CD4-positive, CD25-positive, alpha-beta regulatory T cell (primary cell): ENCODE data around the gene C2CD3. TPM values are rescaled to one million over a fixed set of nuclear protein-coding genes. Genes with fewer than 3 reads are reported as not detected.
A peak's percentile ranks its signal among the peaks of the same experiment; 100 is the strongest.
"Not testable (repeated sequence)": the region's sequence is repeated elsewhere in the genome, so short reads cannot be mapped to it uniquely, and the experiment has no call there.

ENCODE experiments used
- ATAC-seq, 2 donors: fragments of 150-1000 bp; cut with Tn5 transposase; one replicate each; pipeline ENCODE4 v1.10.0; 2021; ENCODE audit warnings: low read depth in 2 of 2, moderate number of reproducible peaks in 2 of 2, moderate library complexity in 1 of 2
- DNase-seq, 3 donors: peaks; one replicate each; pipeline versions ENCODE4 v3.0.0 to v3.0.0-alpha.2; 2012 to 2022; ENCODE audit warnings: mixed read lengths in 1 of 3
- H3K27ac ChIP-seq: one replicate; pipeline ENCODE4 v1.7.0; 2013; ENCODE audit warnings: mild to moderate bottlenecking, low read length; ENCODE audit not compliant: insufficient read depth, poor library complexity, severe bottlenecking
- H3K27me3 ChIP-seq: one replicate; pipeline ENCODE4 v1.7.0; 2013; ENCODE audit warnings: low read length; ENCODE audit not compliant: control insufficient read depth, insufficient read depth
- H3K36me3 ChIP-seq: one replicate; pipeline ENCODE4 v1.7.0; 2013; ENCODE audit warnings: mild to moderate bottlenecking, low read length, moderate library complexity; ENCODE audit not compliant: control insufficient read depth, insufficient read depth
- H3K4me1 ChIP-seq: 2 replicates; pipeline ENCODE4 v1.7.0; 2013; ENCODE audit warnings: mild to moderate bottlenecking, low read length; ENCODE audit not compliant: insufficient read depth, control insufficient read depth, poor library complexity, severe bottlenecking
- H3K4me3 ChIP-seq: one replicate; pipeline ENCODE4 v1.7.0; 2013; ENCODE audit warnings: low read depth, mild to moderate bottlenecking, low read length, moderate library complexity
- H3K9me3 ChIP-seq, 2 experiments: 1 replicate in 1 of 2; 2 replicates in 1 of 2; pipeline ENCODE4 v1.7.0; 2013; ENCODE audit warnings: low read length in 2 of 2, mild to moderate bottlenecking in 1 of 2, moderate library complexity in 1 of 2; ENCODE audit not compliant: control insufficient read depth in 2 of 2
- H3K27ac Mint-ChIP-seq, 3 donors: one replicate each; pipeline ENCODE4 v1.8.0; 2020 to 2022; ENCODE audit warnings: mild to moderate bottlenecking in 3 of 3, mixed read lengths in 3 of 3, moderate library complexity in 2 of 3
- H3K27me3 Mint-ChIP-seq: one replicate; pipeline ENCODE4 v1.8.0; 2022; ENCODE audit warnings: mild to moderate bottlenecking, mixed read lengths
- H3K36me3 Mint-ChIP-seq: one replicate; pipeline ENCODE4 v1.8.0; 2020; ENCODE audit warnings: mixed read lengths
- H3K4me1 Mint-ChIP-seq, 4 donors: one replicate each; pipeline ENCODE4 v1.8.0; 2020 to 2022; ENCODE audit warnings: mixed read lengths in 4 of 4, mild to moderate bottlenecking in 1 of 4
- H3K4me3 Mint-ChIP-seq, 4 donors: one replicate each; pipeline ENCODE4 v1.8.0; 2020 to 2022; ENCODE audit warnings: mild to moderate bottlenecking in 4 of 4, mixed read lengths in 4 of 4, moderate library complexity in 3 of 4
- H3K9me3 Mint-ChIP-seq, 7 donors: one replicate each; pipeline ENCODE4 v1.8.0; 2020 to 2022; ENCODE audit warnings: mixed read lengths in 7 of 7, mild to moderate bottlenecking in 3 of 7, moderate library complexity in 2 of 7
- polyA plus RNA-seq, 4 donors: library from polyadenylated mRNA; unstranded; fragments of 300-500 nt; fragmentation: Illumina TruSeq; gene quantifications; one replicate each; pipeline ENCODE4 v1.2.3, GENCODE V29; 2021
- total RNA-seq: library from RNA; stranded (reverse); gene quantifications from one replicate; pipeline ENCODE4 v1.2.3, GENCODE V29; 2022

C2CD3 gene
- total and polyA plus RNA-seq, 5 donors from 2014 or later: 7.2 to 46.4 (median 9.3) TPM

DNA sequence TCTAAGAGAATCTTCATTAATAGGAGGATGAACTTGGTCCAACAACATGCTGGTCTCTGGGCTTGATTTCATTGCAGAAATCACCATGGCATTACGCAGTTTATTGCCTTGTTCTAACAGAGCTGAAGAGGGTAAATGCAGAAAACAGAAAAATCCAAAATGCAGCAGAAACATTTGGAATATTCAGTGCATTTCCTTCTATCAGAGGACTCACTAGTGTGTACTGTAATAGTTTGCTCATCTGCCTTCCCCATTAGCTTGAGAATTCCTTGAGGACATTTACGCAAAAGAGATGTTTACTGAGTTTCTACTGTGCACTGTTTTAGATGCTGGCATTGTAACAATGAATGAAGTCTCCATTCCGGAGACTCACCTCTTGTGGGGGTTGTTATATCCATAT, 37.4 kb downstream of the C2CD3 start:
- Histone ChIP-seq H3K27me3 (no peaks in the 10 kb centered on the region), H3K27ac (no peak overlapping the region), H3K36me3 (peaks cover 35% of the 10 kb centered on the region), H3K4me1 (no peaks in the 10 kb centered on the region), H3K4me3 (no peak overlapping the region), H3K9me3 (no peaks in the 10 kb centered on the region)
- Mint-ChIP-seq H3K27ac (no peak overlapping the region), H3K4me1 (peaks cover 0 to 5% (median 0%) of the 10 kb centered on the region in 4 donors), H3K27me3 (no peaks in the 10 kb centered on the region), H3K36me3 (peaks cover 38% of the 10 kb centered on the region), H3K9me3 (no peaks in the 10 kb centered on the region), H3K4me3 (no peak overlapping the region)
- DNase-seq: no peak
- ATAC-seq: no peak

DNA sequence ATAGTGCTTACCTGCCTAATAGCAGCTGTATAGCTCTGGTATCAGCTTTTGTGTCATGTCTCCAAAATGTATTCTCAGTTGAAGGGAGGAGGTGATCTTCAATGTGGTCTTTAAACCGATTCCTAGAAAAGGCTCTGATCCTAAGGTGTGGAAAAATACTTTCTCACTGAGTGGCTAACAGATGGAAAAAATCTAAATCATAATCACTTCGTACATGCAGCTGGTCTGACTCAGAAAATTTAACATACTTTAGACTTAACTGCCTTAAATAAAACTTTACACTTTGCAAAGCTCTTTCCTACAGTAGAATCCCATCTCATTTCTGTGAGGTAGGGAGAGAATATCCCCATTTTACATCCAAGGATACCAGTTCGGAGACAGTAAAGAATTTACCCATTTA, 38.0 kb downstream of the C2CD3 start:
- Mint-ChIP-seq H3K27ac (no peak overlapping the region), H3K27me3 (no peaks in the 10 kb centered on the region)

DNA sequence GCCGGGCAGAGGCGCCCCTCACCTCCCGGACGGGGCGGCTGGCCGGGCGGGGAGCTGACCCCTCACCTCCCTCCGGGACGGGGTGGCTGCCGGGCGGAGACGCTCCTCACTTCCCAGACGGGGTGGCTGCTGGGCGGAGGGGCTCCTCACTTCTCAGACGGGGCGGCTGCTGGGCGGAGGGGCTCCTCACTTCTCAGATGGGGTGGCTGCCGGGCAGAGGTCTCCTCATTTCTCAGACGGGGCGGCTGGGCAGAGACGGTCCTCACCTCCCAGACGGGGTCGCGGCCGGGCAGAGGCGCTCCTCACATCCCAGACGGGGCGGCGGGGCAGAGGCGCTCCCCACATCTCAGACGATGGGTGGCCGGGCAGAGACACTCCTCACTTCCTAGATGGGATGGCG, 41.7 kb downstream of the C2CD3 start:
- peaks cover 21% of the 10 kb centered on the region for H3K36me3 ChIP-seq
- not testable (repeated sequence) for H3K4me1 ChIP-seq, H3K27me3 Mint-ChIP-seq, H3K27ac Mint-ChIP-seq, ATAC-seq, H3K9me3 Mint-ChIP-seq, H3K4me3 Mint-ChIP-seq, DNase-seq, H3K4me1 Mint-ChIP-seq, H3K27ac ChIP-seq, H3K4me3 ChIP-seq, H3K9me3 ChIP-seq, H3K27me3 ChIP-seq
- H3K36me3 Mint-ChIP-seq: peaks cover 20% of the 10 kb centered on the region

More for the DNA sequence above, 38.0 kb downstream of the C2CD3 start:
- Mint-ChIP-seq H3K4me1 (peaks cover 0 to 5% (median 0%) of the 10 kb centered on the region in 4 donors), H3K36me3 (peaks cover 32% of the 10 kb centered on the region), H3K4me3 (no peak overlapping the region), H3K9me3 (no peaks in the 10 kb centered on the region)
- Histone ChIP-seq H3K36me3 (peaks cover 29% of the 10 kb centered on the region), H3K4me3 (no peak overlapping the region), H3K27ac (no peak overlapping the region), H3K4me1 (no peaks in the 10 kb centered on the region), H3K9me3 (no peaks in the 10 kb centered on the region), H3K27me3 (no peaks in the 10 kb centered on the region)
- DNase-seq (no peak), ATAC-seq (no peak)

DNA sequence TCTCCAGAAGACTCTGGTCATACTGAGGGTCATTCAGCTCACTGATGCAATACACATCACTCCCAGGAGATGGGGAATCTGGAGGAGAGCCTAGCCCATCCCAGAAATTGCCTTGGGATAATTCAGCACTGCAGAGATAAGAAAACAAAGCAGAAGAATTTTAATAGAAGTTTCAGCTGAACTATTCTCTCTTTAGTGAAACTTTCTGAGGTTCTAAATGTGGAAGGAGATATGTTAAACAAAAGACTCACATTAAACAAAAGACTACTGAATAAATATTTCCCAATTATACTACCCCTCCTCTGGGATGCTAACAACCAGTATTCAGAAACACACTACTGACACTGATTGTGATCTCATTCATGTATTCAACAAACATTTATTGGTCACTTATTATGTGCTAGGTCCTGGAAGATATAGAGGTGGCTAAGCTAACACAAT, 47.8 kb downstream of the C2CD3 start:
- ATAC-seq: no peak
- Histone ChIP-seq H3K4me1 (no peaks in the 10 kb centered on the region), H3K27me3 (no peaks in the 10 kb centered on the region), H3K36me3 (peaks cover 8% of the 10 kb centered on the region), H3K27ac (no peak overlapping the region), H3K9me3 (no peaks in the 10 kb centered on the region), H3K4me3 (no peak overlapping the region)
- H3K36me3 Mint-ChIP-seq: peaks cover 19% of the 10 kb centered on the region
- peaks cover 0 to 3% (median 0%) of the 10 kb centered on the region in 7 donors for H3K9me3 Mint-ChIP-seq
- no peak overlapping the region for H3K4me3 Mint-ChIP-seq
- no peaks in the 10 kb centered on the region for H3K27me3 Mint-ChIP-seq
- no peak for DNase-seq
- no peaks in the 10 kb centered on the region for H3K4me1 Mint-ChIP-seq
- H3K27ac Mint-ChIP-seq: peak overlapping the region in 1 of 3 donors; percentile 66

DNA sequence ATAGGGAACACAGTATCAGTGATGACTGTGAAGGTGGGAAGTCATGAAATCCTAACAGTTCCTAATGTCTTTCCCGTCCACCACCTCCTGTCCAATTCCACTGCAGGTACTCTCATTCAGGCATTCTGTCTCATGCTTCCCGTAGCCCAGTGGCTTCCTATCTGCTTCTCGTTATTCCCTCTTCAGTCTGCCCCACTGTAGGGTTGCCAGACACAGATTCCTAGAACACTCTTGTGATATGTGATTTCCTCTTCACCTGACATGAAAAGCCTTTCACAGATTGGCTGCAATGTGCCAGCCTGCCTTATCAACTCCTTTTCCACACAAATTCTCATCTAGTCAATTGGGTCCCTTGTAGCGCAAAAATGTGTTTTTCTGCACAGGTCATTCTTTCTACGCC, 49.0 kb downstream of the C2CD3 start:
- DNase-seq (no peak), ATAC-seq (no peak)
- H3K9me3 Mint-ChIP-seq: peaks cover 0 to 5% (median 0%) of the 10 kb centered on the region in 7 donors
- H3K36me3 Mint-ChIP-seq: peaks cover 26% of the 10 kb centered on the region
- no peak overlapping the region for H3K4me3 ChIP-seq
- no peak overlapping the region for H3K27ac ChIP-seq
- H3K9me3 ChIP-seq: no peaks in the 10 kb centered on the region
- no peak overlapping the region for H3K27ac Mint-ChIP-seq
- H3K4me1 Mint-ChIP-seq: no peaks in the 10 kb centered on the region
- H3K4me3 Mint-ChIP-seq: no peak overlapping the region
- no peaks in the 10 kb centered on the region for H3K27me3 ChIP-seq
- H3K36me3 ChIP-seq: peaks cover 12% of the 10 kb centered on the region
- no peaks in the 10 kb centered on the region for H3K4me1 ChIP-seq
- no peaks in the 10 kb centered on the region for H3K27me3 Mint-ChIP-seq

DNA sequence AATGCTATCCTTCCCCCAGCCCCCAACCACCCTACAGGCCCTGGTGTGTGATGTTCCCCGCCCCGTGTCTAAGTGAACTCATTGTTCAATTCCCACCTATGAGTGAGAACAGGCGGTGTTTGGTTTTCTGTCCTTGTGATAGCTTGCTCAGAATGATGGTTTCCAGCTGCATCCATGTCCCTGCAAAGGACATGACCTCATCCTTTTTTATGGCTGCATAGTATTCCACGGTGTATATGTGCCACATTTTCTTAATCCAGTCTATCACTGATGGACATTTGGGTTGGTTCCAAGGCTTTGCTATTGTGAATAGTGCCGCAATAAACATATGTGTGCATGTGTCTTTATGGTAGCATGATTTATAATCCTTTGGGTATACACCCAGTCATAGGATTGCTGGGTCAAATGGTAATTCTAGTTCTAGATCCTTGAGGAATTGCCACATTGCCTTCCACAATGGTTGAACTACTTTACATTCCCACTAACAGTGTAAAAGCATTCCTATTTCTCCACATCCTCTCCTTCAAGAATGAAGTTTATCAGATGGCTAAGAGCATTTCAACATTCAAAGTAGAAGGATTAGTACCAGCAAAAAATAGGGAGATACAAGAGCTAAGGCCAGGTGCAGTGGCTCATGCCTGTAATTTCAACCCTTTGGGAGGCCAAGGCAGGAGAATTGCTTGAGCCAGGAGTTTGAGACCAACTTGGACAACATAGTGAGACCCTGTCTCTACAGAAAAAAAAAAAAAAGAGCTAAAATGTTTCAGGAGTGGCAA, 50.4 kb downstream of the C2CD3 start:
- peak overlapping the region in 1 of 3 donors; percentile 16 for H3K27ac Mint-ChIP-seq
- H3K4me3 Mint-ChIP-seq, H3K4me1 ChIP-seq, H3K27me3 ChIP-seq, H3K27me3 Mint-ChIP-seq, H3K4me3 ChIP-seq, H3K9me3 ChIP-seq, ATAC-seq, H3K4me1 Mint-ChIP-seq, H3K9me3 Mint-ChIP-seq, H3K27ac ChIP-seq, DNase-seq: not testable (repeated sequence)
- peaks cover 17% of the 10 kb centered on the region for H3K36me3 ChIP-seq
- peaks cover 39% of the 10 kb centered on the region for H3K36me3 Mint-ChIP-seq

DNA sequence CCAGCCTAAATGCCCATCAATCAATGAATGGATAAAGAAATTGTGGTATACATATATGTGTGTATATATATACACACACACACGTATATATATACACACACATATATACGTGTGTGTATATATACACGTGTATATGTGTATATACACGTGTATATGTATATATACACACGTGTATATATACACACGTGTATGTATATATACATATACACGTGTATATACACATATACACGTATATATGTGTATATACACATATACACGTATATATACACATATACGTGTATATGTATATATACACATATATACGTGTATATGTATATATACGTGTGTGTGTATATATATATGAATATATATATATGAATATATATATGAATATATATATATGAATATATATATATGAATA, 54.1 kb downstream of the C2CD3 start:
- DNase-seq: no peak
- Mint-ChIP-seq H3K4me3 (peak overlapping the region in 1 of 4 donors; percentile 38), H3K27me3 (no peaks in the 10 kb centered on the region), H3K36me3 (peaks cover 64% of the 10 kb centered on the region), H3K9me3 (peaks cover 0 to 6% (median 2%) of the 10 kb centered on the region in 7 donors), H3K4me1 (peaks cover 0 to 2% (median 0%) of the 10 kb centered on the region in 4 donors), H3K27ac (no peak overlapping the region)
- Histone ChIP-seq H3K27ac (no peak overlapping the region), H3K36me3 (peaks cover 41% of the 10 kb centered on the region), H3K27me3 (no peaks in the 10 kb centered on the region), H3K4me1 (no peaks in the 10 kb centered on the region), H3K4me3 (no peak overlapping the region), H3K9me3 (no peaks in the 10 kb centered on the region)
- ATAC-seq: no peak

DNA sequence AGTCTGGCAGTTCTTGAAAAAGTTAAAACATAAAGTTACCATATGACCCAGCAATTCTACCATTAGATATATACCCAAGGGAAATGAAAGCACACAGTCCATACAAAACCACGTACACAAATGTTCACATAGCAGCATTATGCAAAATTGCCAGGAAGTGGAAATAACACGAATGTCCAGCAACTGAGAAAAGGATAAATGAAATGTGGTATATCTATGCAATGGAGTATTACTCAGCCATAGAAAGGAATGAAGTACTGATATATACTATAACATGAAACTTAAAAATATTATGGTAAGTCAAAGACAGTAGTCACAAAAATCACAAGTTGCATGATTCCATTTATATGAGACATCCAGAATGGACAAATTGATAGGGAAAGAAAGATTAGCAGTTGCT, 57.9 kb downstream of the C2CD3 start:
- Histone ChIP-seq H3K36me3 (peaks cover 40% of the 10 kb centered on the region), H3K4me3 (no peak overlapping the region), H3K9me3 (no peaks in the 10 kb centered on the region), H3K27ac (no peak overlapping the region), H3K4me1 (no peaks in the 10 kb centered on the region), H3K27me3 (no peaks in the 10 kb centered on the region)
- peaks cover 0 to 3% (median 2%) of the 10 kb centered on the region in 7 donors for H3K9me3 Mint-ChIP-seq
- no peaks in the 10 kb centered on the region for H3K27me3 Mint-ChIP-seq
- H3K36me3 Mint-ChIP-seq: peaks cover 71% of the 10 kb centered on the region
- no peak overlapping the region for H3K27ac Mint-ChIP-seq
- no peak overlapping the region for H3K4me3 Mint-ChIP-seq
- H3K4me1 Mint-ChIP-seq: peaks cover 0 to 2% (median 0%) of the 10 kb centered on the region in 4 donors
- ATAC-seq (no peak), DNase-seq (no peak)
